Head of caudate nucleus (tissue), 42 donors: Measurements from ENCODE around the gene MTHFSD.

ENCODE experiments used
- DNase-seq, 42 donors: peaks; one replicate each; pipeline versions ENCODE4 v3.0.0 to v3.0.0-alpha.2; 2020 to 2021; ENCODE audit warnings: mixed read lengths in 7 of 42
- intact Hi-C: fragments of 100-400 bp; cut with DNase I; formaldehyde crosslinking; loops from one replicate; pipeline ENCODE4 v1.15.0; 2022

The MTHFSD gene

GRCh38 chr16:86536621-86537020, 18.4 kb downstream of the MTHFSD start:
- intact Hi-C loops = no loop called here
- no peak for DNase-seq

- intact Hi-C loops = no loop called here
- peak; percentile 33 to 83 (median 68) for DNase-seq
Measured at GRCh38 chr16:86534779-86535615, 20.0 kb downstream of the MTHFSD start.

- DNase-seq = peak in 7 of 42 donors; percentile 26 to 65 (median 41)
- intact Hi-C loops = no loop called here
Measured at GRCh38 chr16:86533767-86534351, 21.2 kb downstream of the MTHFSD start.

GRCh38 chr16:86533076-86533475, 22.0 kb downstream of the MTHFSD start:
- intact Hi-C loops = no loop called here
- no peak for DNase-seq

- intact Hi-C loops = no loop called here
- DNase-seq = no peak
Measured at GRCh38 chr16:86532526-86532815, 22.6 kb downstream of the MTHFSD start.

- peak in 1 of 42 donors; percentile 42 for DNase-seq
- intact Hi-C loops = no loop called here
Measured at GRCh38 chr16:86531641-86532525, 23.2 kb downstream of the MTHFSD start.

- intact Hi-C loops = no loop called here
- peak; percentile 72 to 94 (median 86) for DNase-seq
Measured at GRCh38 chr16:86531191-86531545, 23.9 kb downstream of the MTHFSD start.

- intact Hi-C loops = no loop called here
- peak in 9 of 42 donors; percentile 35 to 61 (median 47) for DNase-seq
Measured at GRCh38 chr16:86530251-86531190, 24.5 kb downstream of the MTHFSD start.

- no peak for DNase-seq
- intact Hi-C loops = loop anchor here (10.0 kb wide), 1 partner anchor 714 kb away; no protein-coding TSS in a partner anchor
Measured at GRCh38 chr16:86529160-86529559, 25.9 kb downstream of the MTHFSD start.

GRCh38 chr16:86528061-86528929, 26.7 kb downstream of the MTHFSD start:
- peak in 1 of 42 donors; percentile 16 for DNase-seq
- intact Hi-C loops = loop anchor here (10.0 kb wide), 1 partner anchor 713 kb away; no protein-coding TSS in a partner anchor

- intact Hi-C loops = loop anchor here (10.0 kb wide), 1 partner anchor 713 kb away; no protein-coding TSS in a partner anchor
- no peak for DNase-seq
Measured at GRCh38 chr16:86527366-86527765, 27.7 kb downstream of the MTHFSD start.

- intact Hi-C loops = loop anchor here (10.0 kb wide), 1 partner anchor 711 kb away; no protein-coding TSS in a partner anchor
- DNase-seq = no peak
Measured at GRCh38 chr16:86525696-86526095, 29.3 kb downstream of the MTHFSD start.

GRCh38 chr16:86524029-86524428, 31.0 kb downstream of the MTHFSD start:
- no peak for DNase-seq
- intact Hi-C loops = loop anchor here (10.0 kb wide), 1 partner anchor 709 kb away; no protein-coding TSS in a partner anchor

GRCh38 chr16:86523166-86523740, 31.8 kb downstream of the MTHFSD start:
- intact Hi-C loops = loop anchor here (10.0 kb wide), 1 partner anchor 708 kb away; no protein-coding TSS in a partner anchor

GRCh38 chr16:86522634-86523033, 32.4 kb downstream of the MTHFSD start:
- no peak for DNase-seq
- intact Hi-C loops = loop anchor here (10.0 kb wide), 1 partner anchor 708 kb away; no protein-coding TSS in a partner anchor

More at GRCh38 chr16:86523166-86523740, 31.8 kb downstream of the MTHFSD start:
- DNase-seq = no peak

- intact Hi-C loops = loop anchor here (10.0 kb wide), 1 partner anchor 707 kb away; no protein-coding TSS in a partner anchor
- no peak for DNase-seq
Measured at GRCh38 chr16:86521236-86522197, 33.5 kb downstream of the MTHFSD start.
